Parathyroid adenoma (tissue), 2 donors: ENCODE data around the gene SNX7.

Experiments
- H2AFZ ChIP-seq: fragments of 300-600 bp; sonication (generic); one replicate; pipeline ENCODE4 v1.7.0; 2017; ENCODE audit warnings: antibody characterized with exemption, mild to moderate bottlenecking
- H3K27ac ChIP-seq: fragments of 300-600 bp; sonication (generic); one replicate; pipeline ENCODE4 v1.7.0; 2017
- H3K27me3 ChIP-seq: fragments of 300-600 bp; sonication (generic); one replicate; pipeline ENCODE4 v1.7.0; 2017; ENCODE audit warnings: low read length; ENCODE audit not compliant: control insufficient read depth, insufficient read depth
- H3K36me3 ChIP-seq: fragments of 300-600 bp; sonication (generic); one replicate; pipeline ENCODE4 v1.7.0; 2017; ENCODE audit warnings: low read length; ENCODE audit not compliant: control insufficient read depth, insufficient read depth
- H3K4me1 ChIP-seq: fragments of 300-600 bp; sonication (generic); one replicate; pipeline ENCODE4 v1.7.0; 2017; ENCODE audit warnings: control low read depth
- H3K4me2 ChIP-seq: fragments of 300-600 bp; sonication (generic); one replicate; pipeline ENCODE4 v1.7.0; 2017; ENCODE audit warnings: low read length
- H3K4me3 ChIP-seq: fragments of 300-600 bp; sonication (generic); one replicate; pipeline ENCODE4 v1.7.0; 2017; ENCODE audit warnings: low read depth, low read length
- H3K79me2 ChIP-seq: fragments of 300-600 bp; sonication (generic); one replicate; pipeline ENCODE4 v1.7.0; 2017; ENCODE audit warnings: control low read depth
- H3K9ac ChIP-seq: fragments of 300-600 bp; sonication (generic); one replicate; pipeline ENCODE4 v1.7.0; 2017; ENCODE audit warnings: mild to moderate bottlenecking
- H3K9me3 ChIP-seq: fragments of 300-600 bp; sonication (generic); one replicate; pipeline ENCODE4 v1.7.0; 2017; ENCODE audit warnings: low read length; ENCODE audit not compliant: control insufficient read depth
- CTCF ChIP-seq: fragments of 300-600 bp; sonication (generic); IDR thresholded peaks from one replicate; pipeline ENCODE4 v1.7.0; 2017; ENCODE audit warnings: antibody characterized with exemption, mild to moderate bottlenecking
- donor health status: primary hyperparathyroidism.

The SNX7 gene

GRCh38 chr1:98754176-98754575 lies 92.7 kb downstream of the SNX7 start:
- Histone ChIP-seq H3K4me1 (no peaks in the 10 kb centered on the region), H3K4me3 (no peak overlapping the region), H3K79me2 (no peaks in the 10 kb centered on the region), H3K9ac (no peak overlapping the region), H3K9me3 (no peaks in the 10 kb centered on the region), H3K36me3 (no peaks in the 10 kb centered on the region), H2AFZ (no peak overlapping the region), H3K27ac (no peak overlapping the region), H3K4me2 (no peak overlapping the region), H3K27me3 (no peaks in the 10 kb centered on the region)
- no peak for TF ChIP-seq CTCF

DNA sequence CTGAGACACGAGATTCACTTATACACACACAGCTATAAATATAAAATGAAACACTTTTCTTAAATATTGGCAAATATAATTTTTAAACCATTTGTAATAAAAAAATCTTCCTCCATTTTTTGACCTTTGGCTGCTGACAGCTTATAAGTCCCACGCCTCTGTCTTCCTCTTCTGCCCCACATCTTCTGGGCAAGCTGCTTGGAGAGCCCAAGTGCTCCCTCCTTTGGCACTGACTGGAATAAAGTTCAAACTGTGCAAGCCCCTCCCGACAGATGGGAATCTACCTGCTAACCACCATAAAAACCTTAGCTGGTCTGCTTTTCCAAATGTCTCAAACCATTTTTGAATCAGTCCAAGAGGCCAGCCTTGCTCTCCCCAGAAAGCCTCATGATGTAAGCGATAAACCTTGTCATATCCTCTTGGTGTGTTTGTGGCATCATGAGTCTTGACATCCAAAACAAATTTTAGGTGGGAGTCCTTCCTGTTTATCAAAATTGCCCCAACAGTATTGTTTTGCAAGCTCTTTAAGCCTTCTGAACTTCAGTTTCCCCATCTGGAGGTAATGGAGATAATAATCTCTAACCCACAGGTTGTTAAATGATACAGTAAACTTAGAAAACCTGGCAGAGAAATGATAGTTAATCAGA lies 99.8 kb downstream of the SNX7 start:
- Histone ChIP-seq H3K27me3 (no peaks in the 10 kb centered on the region), H3K79me2 (no peaks in the 10 kb centered on the region), H2AFZ (no peak overlapping the region), H3K4me3 (no peak overlapping the region), H3K9ac (no peak overlapping the region), H3K36me3 (no peaks in the 10 kb centered on the region), H3K4me2 (no peak overlapping the region), H3K9me3 (no peaks in the 10 kb centered on the region), H3K4me1 (no peaks in the 10 kb centered on the region), H3K27ac (no peak overlapping the region)
- no peak for TF ChIP-seq CTCF

- Histone ChIP-seq H3K4me2 (no peak overlapping the region), H3K4me1 (no peaks in the 10 kb centered on the region)
Measured at GRCh38 chr1:98763488-98764150, 102.1 kb downstream of the SNX7 start.

DNA sequence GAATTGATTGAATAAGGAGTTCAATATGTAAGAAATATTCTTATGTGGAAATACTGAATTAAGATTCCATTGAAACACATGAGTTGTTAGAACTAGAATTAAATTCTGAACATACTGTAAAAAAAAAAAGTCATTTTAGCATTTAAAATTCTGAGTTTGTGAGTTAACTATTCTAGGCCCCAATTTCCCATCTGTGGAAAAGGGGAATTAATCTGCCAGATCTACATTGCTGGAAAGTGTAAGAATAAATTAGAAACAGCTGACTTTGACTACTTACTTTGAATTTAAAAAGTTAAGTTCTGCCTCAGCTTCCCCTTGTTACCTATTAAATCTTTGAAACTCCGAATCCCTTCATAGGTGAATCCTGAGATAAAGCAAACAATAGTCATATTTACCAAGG lies 103.0 kb downstream of the SNX7 start:
- Histone ChIP-seq H3K27me3 (no peaks in the 10 kb centered on the region), H3K9ac (no peak overlapping the region), H3K36me3 (no peaks in the 10 kb centered on the region), H3K4me1 (no peaks in the 10 kb centered on the region), H3K9me3 (no peaks in the 10 kb centered on the region), H3K79me2 (no peaks in the 10 kb centered on the region), H3K4me2 (no peak overlapping the region), H3K27ac (no peak overlapping the region), H3K4me3 (no peak overlapping the region), H2AFZ (no peak overlapping the region)
- no peak for TF ChIP-seq CTCF

More at GRCh38 chr1:98763488-98764150, 102.1 kb downstream of the SNX7 start:
- H3K4me3 ChIP-seq, result no peak overlapping the region
- H3K27ac ChIP-seq, result no peak overlapping the region
- no peaks in the 10 kb centered on the region for H3K27me3 ChIP-seq
- no peak for TF ChIP-seq CTCF
- no peaks in the 10 kb centered on the region for H3K79me2 ChIP-seq
- no peak overlapping the region for H3K9ac ChIP-seq
- no peaks in the 10 kb centered on the region for H3K36me3 ChIP-seq
- no peaks in the 10 kb centered on the region for H3K9me3 ChIP-seq
- no peak overlapping the region for H2AFZ ChIP-seq

DNA sequence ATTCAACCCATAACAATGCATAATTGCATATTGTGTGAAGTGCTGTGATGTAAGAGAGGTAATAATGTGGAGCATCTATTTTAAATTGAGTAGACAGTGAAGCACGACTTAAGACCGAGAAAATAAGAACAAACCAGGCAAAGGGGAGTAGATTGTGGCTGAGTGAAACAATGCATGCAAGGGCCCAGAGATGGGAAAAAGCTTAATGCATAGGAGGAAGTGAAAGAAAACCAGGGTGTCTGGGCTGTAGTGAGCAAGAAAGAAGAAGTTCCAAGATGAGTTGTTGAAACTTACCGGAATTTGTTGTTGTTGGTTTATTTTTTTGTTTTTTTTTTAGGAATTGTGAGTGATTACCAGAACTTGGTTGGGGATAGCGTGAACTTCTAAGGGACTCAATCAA lies 104.7 kb downstream of the SNX7 start:
- no peaks in the 10 kb centered on the region for H3K79me2 ChIP-seq
- no peak overlapping the region for H3K9ac ChIP-seq
- H3K4me3 ChIP-seq, result no peak overlapping the region
- H3K4me1 ChIP-seq, result no peaks in the 10 kb centered on the region
- no peak overlapping the region for H3K27ac ChIP-seq
- no peak overlapping the region for H2AFZ ChIP-seq
- no peak overlapping the region for H3K4me2 ChIP-seq
- H3K27me3 ChIP-seq, result no peaks in the 10 kb centered on the region
- no peaks in the 10 kb centered on the region for H3K36me3 ChIP-seq
- TF ChIP-seq CTCF, result no peak
- H3K9me3 ChIP-seq, result no peaks in the 10 kb centered on the region
